H1 (cell line): ENCODE results near the gene SLC5A9. TPM values are rescaled to one million over a fixed set of nuclear protein-coding genes. Genes with fewer than 3 reads are reported as not detected.

Source experiments
- CTCF ChIA-PET: fragments of 300-600 bp; sonication (Branson Sonifier 250); formaldehyde crosslinking; loops from one replicate; lab custom pipeline; 2021; ENCODE audit not compliant: partially characterized antibody; lab: Charles Lee
- POLR2A ChIA-PET: fragments of 300-600 bp; sonication (Branson Sonifier 250); formaldehyde crosslinking; loops from one replicate; lab custom pipeline; 2021; ENCODE audit warnings: inconsistent platforms; ENCODE audit not compliant: partially characterized antibody; lab: Charles Lee
- DNase-seq, 2 experiments: peaks; one replicate each; pipeline versions ENCODE4 v3.0.0 to v3.0.0-alpha.2; 2010 to 2022; ENCODE audit warnings: low spot score in 2 of 2, low read depth in 1 of 2, mixed read lengths in 1 of 2
- FAIRE-seq: peaks from 2 replicates; lab custom pipeline; 2011; peaks lifted over from hg19 to GRCh38; lab: Jason Lieb, UNC
- H2AFZ ChIP-seq: 2 replicates; pipeline ENCODE4 v1.8.1; 2012; ENCODE audit warnings: low read length, inconsistent platforms
- H2AK5ac ChIP-seq: 2 replicates; pipeline ENCODE4 v1.6.1; 2013; ENCODE audit warnings: low read depth, low read length
- H2BK120ac ChIP-seq: replicated peaks from 2 replicates; pipeline ENCODE3; 2013; ENCODE audit warnings: low read depth, low read length, inconsistent platforms
- H2BK12ac ChIP-seq: 2 replicates; pipeline ENCODE4 v1.6.1; 2013; ENCODE audit warnings: low read depth, low read length
- H2BK15ac ChIP-seq: 2 replicates; pipeline ENCODE4 v1.6.1; 2013; ENCODE audit warnings: low read length
- H2BK20ac ChIP-seq: 2 replicates; pipeline ENCODE4 v1.6.1; 2013; ENCODE audit warnings: low read length
- H2BK5ac ChIP-seq: 2 replicates; pipeline ENCODE4 v1.6.1; 2013; ENCODE audit warnings: low read depth, low read length
- H3K14ac ChIP-seq: 2 replicates; pipeline ENCODE4 v1.6.1; 2013; ENCODE audit warnings: inconsistent platforms; ENCODE audit not compliant: insufficient read length
- H3K18ac ChIP-seq: 2 replicates; pipeline ENCODE4 v1.6.1; 2013; ENCODE audit warnings: low read length; ENCODE audit errors: extremely low read depth
- H3K23ac ChIP-seq: 2 replicates; pipeline ENCODE4 v1.6.1; 2013; ENCODE audit warnings: inconsistent platforms; ENCODE audit not compliant: insufficient read length
- H3K23me2 ChIP-seq: 2 replicates; pipeline ENCODE4 v1.6.1; 2013; ENCODE audit warnings: low read depth, low read length
- H3K27ac ChIP-seq: 2 replicates; pipeline ENCODE4 v1.6.1; 2011; ENCODE audit warnings: low read depth, low read length, inconsistent platforms
- H3K27me3 ChIP-seq, 4 experiments: replicated peaks in 1 of 4; 1 replicate in 1 of 4; 2 replicates in 3 of 4; pipeline versions ENCODE4 v1.6.1 to v1.8.1; 2011 to 2013; ENCODE audit warnings: low read length in 3 of 4, mild to moderate bottlenecking in 3 of 4, inconsistent platforms in 2 of 4, mixed read lengths in 2 of 4, moderate library complexity in 1 of 4; ENCODE audit not compliant: control insufficient read depth in 3 of 4, insufficient read depth in 3 of 4; ENCODE audit errors: extremely low read depth in 1 of 4
- H3K36me3 ChIP-seq, 4 experiments: 2 replicates each; pipeline versions ENCODE4 v1.6.1 to v1.8.1; 2011 to 2013; ENCODE audit warnings: mild to moderate bottlenecking in 4 of 4, low read length in 3 of 4, moderate library complexity in 2 of 4, control low read depth in 1 of 4, inconsistent platforms in 1 of 4; ENCODE audit not compliant: insufficient read depth in 4 of 4, control insufficient read depth in 2 of 4
- H3K4ac ChIP-seq: replicated peaks from 2 replicates; pipeline ENCODE3; 2013; ENCODE audit warnings: low read length, low read depth, mixed read lengths, inconsistent platforms; ENCODE audit not compliant: insufficient read length
- H3K4me1 ChIP-seq, 4 experiments: replicated peaks in 1 of 4; 1 replicate in 1 of 4; 2 replicates in 3 of 4; pipeline versions ENCODE4 v1.6.1 to v1.8.1; 2011 to 2013; ENCODE audit warnings: low read length in 3 of 4, inconsistent platforms in 2 of 4, mixed read lengths in 1 of 4; ENCODE audit not compliant: insufficient read depth in 4 of 4, control insufficient read depth in 3 of 4
- H3K4me2 ChIP-seq, 2 experiments: 2 replicates each; pipeline versions ENCODE4 v1.6.1 to v1.8.1; 2011 to 2013; ENCODE audit warnings: low read depth in 2 of 2, low read length in 2 of 2, control low read depth in 1 of 2, inconsistent platforms in 1 of 2, mild to moderate bottlenecking in 1 of 2; ENCODE audit not compliant: insufficient read depth in 1 of 2
- H3K4me3 ChIP-seq, 4 experiments: fragments of 200-600, 300-600 bp in 1 of 4; sonication (generic), shearing (Covaris generic), sonication (Bioruptor Twin) in 1 of 4; 2 replicates each; pipeline versions ENCODE4 v1.5.1 to v1.8.1; 2011 to 2016; ENCODE audit warnings: low read length in 4 of 4, low read depth in 3 of 4, control low read depth in 2 of 4, inconsistent platforms in 2 of 4, mild to moderate bottlenecking in 2 of 4, mixed read lengths in 1 of 4, moderate library complexity in 1 of 4; ENCODE audit not compliant: insufficient read depth in 2 of 4; ENCODE audit errors: extremely low read depth in 1 of 4
- H3K56ac ChIP-seq: replicated peaks from 2 replicates; pipeline ENCODE3; 2013; ENCODE audit warnings: low read depth, mild to moderate bottlenecking, mixed read lengths, low read length, inconsistent platforms; ENCODE audit not compliant: insufficient read length
- H3K79me1 ChIP-seq: 2 replicates; pipeline ENCODE4 v1.6.1; 2013; ENCODE audit warnings: low read depth, low read length, control low read depth
- H3K79me2 ChIP-seq, 2 experiments: 2 replicates each; pipeline versions ENCODE4 v1.6.1 to v1.8.1; 2012 to 2013; ENCODE audit warnings: low read length in 2 of 2, mild to moderate bottlenecking in 2 of 2, inconsistent platforms in 1 of 2; ENCODE audit not compliant: insufficient read depth in 2 of 2, control insufficient read depth in 1 of 2
- H3K9ac ChIP-seq, 4 experiments: replicated peaks in 1 of 4; 1 replicate in 1 of 4; 2 replicates in 3 of 4; pipeline versions ENCODE4 v1.6.1 to v1.8.1; 2011 to 2013; ENCODE audit warnings: low read depth in 3 of 4, low read length in 3 of 4, control low read depth in 2 of 4, mild to moderate bottlenecking in 2 of 4, moderate library complexity in 2 of 4, inconsistent platforms in 1 of 4; ENCODE audit errors: extremely low read depth in 1 of 4
- H3K9me3 ChIP-seq, 2 experiments: 2 replicates each; pipeline versions ENCODE4 v1.6.1 to v1.8.1; 2012 to 2013; ENCODE audit warnings: mild to moderate bottlenecking in 2 of 2, moderate library complexity in 2 of 2, control low read depth in 1 of 2, inconsistent platforms in 1 of 2, low read depth in 1 of 2, low read length in 1 of 2, mixed read lengths in 1 of 2; ENCODE audit not compliant: insufficient read depth in 2 of 2
- H4K20me1 ChIP-seq, 2 experiments: replicated peaks in 1 of 2; 2 replicates each; pipeline versions ENCODE3 to v1.8.1; 2011 to 2013; ENCODE audit warnings: inconsistent platforms in 2 of 2, low read length in 2 of 2, mild to moderate bottlenecking in 1 of 2; ENCODE audit not compliant: insufficient read depth in 2 of 2, control insufficient read depth in 1 of 2
- H4K5ac ChIP-seq: 2 replicates; pipeline ENCODE4 v1.6.1; 2013; ENCODE audit warnings: low read length, low read depth, mixed read lengths, inconsistent platforms; ENCODE audit not compliant: insufficient read length
- H4K8ac ChIP-seq: 2 replicates; pipeline ENCODE4 v1.8.0; 2013; ENCODE audit warnings: mild to moderate bottlenecking, moderate library complexity, low read length, inconsistent platforms; ENCODE audit not compliant: insufficient read depth; ENCODE audit errors: extremely low read depth
- H4K91ac ChIP-seq: replicated peaks from 2 replicates; pipeline ENCODE3; 2013; ENCODE audit warnings: low read length, mixed read lengths, inconsistent platforms; ENCODE audit not compliant: insufficient read length
- CHD2 ChIP-seq: IDR thresholded peaks from 2 replicates; pipeline ENCODE4 v1.6.1; 2012; ENCODE audit warnings: low read length, improper control_type of control experiment
- CREB1 ChIP-seq: IDR thresholded peaks from 2 replicates; pipeline ENCODE4 v1.6.1; 2012; ENCODE audit warnings: inconsistent platforms
- CTBP2 ChIP-seq: IDR thresholded peaks from 2 replicates; pipeline ENCODE4 v1.7.0; 2011; ENCODE audit warnings: borderline replicate concordance, mild to moderate bottlenecking, moderate library complexity, mixed read lengths, low read length; ENCODE audit not compliant: insufficient read depth, insufficient read length
- EGR1 ChIP-seq: IDR thresholded peaks from 2 replicates; pipeline ENCODE4 v1.6.1; 2011; ENCODE audit warnings: low read depth, low read length, borderline replicate concordance
- GABPA ChIP-seq: IDR thresholded peaks from 2 replicates; pipeline ENCODE4 v1.6.1; 2011; ENCODE audit warnings: mild to moderate bottlenecking, low read length, moderate library complexity, borderline replicate concordance; ENCODE audit not compliant: insufficient read depth
- JUN ChIP-seq: IDR thresholded peaks from 2 replicates; pipeline ENCODE4 v1.6.1; 2011; ENCODE audit warnings: low read depth, mild to moderate bottlenecking, improper control_type of control experiment, low read length
- NANOG ChIP-seq: IDR thresholded peaks from 2 replicates; pipeline ENCODE4 v1.6.1; 2011; ENCODE audit warnings: low read length, low read depth, mild to moderate bottlenecking, inconsistent platforms; ENCODE audit not compliant: insufficient read depth, poor library complexity, severe bottlenecking
- NRF1 ChIP-seq: IDR thresholded peaks from 2 replicates; pipeline ENCODE4 v1.6.1; 2011; ENCODE audit warnings: mild to moderate bottlenecking, low read depth, low read length, improper control_type of control experiment
- RAD21 ChIP-seq, 2 experiments: IDR thresholded peaks in 1 of 2; conservative IDR thresholded peaks in 1 of 2; 2 replicates each; pipeline ENCODE4 v1.6.1; 2011; ENCODE audit warnings: low read depth in 2 of 2, low read length in 2 of 2, improper control_type of control experiment in 1 of 2, inconsistent platforms in 1 of 2, mild to moderate bottlenecking in 1 of 2, moderate library complexity in 1 of 2
- RFX5 ChIP-seq: IDR thresholded peaks from 2 replicates; pipeline ENCODE4 v1.6.1; 2011; ENCODE audit warnings: low read depth, low read length, improper control_type of control experiment, borderline replicate concordance
- RXRA ChIP-seq: IDR thresholded peaks from 2 replicates; pipeline ENCODE4 v1.6.1; 2011; ENCODE audit warnings: low read depth, mild to moderate bottlenecking, low read length, moderate library complexity; ENCODE audit not compliant: insufficient read depth
- SIN3A ChIP-seq, 2 experiments: IDR thresholded peaks in 1 of 2; conservative IDR thresholded peaks in 1 of 2; 2 replicates each; pipeline ENCODE4 v1.6.1; 2011 to 2012; ENCODE audit warnings: low read length in 2 of 2, improper control_type of control experiment in 1 of 2, low read depth in 1 of 2, mild to moderate bottlenecking in 1 of 2
- USF2 ChIP-seq: IDR thresholded peaks from 2 replicates; pipeline ENCODE4 v1.6.1; 2011; ENCODE audit warnings: low read length, improper control_type of control experiment
- polyA plus RNA-seq, 7 experiments: library from polyadenylated mRNA; depleted of rRNA in 3 of 7; stranded (reverse) in 5 of 7; unstranded in 2 of 7; fragments of >200 nt in 5 of 7; fragments of 200-250 nt in 2 of 7; gene quantifications; 1 replicate in 5 of 7; 2 replicates in 1 of 7; 4 replicates in 1 of 7; pipeline versions ENCODE4 v1.2.1 to v1.2.3, GENCODE V29; 2011 to 2013; ENCODE audit warnings: missing spikeins in 2 of 7, mixed read lengths in 2 of 7
- total RNA-seq: library from RNA; stranded (reverse); fragmentation: NEBNext Ultra II Directional; extraction: Animal tissue kit (Norgen Biotek cat#: 25700); gene quantifications from 2 replicates; pipeline ENCODE4 v1.2.1, GENCODE V29; 2021

SLC5A9 gene
- total and polyA plus RNA-seq, 2 of the 8 experiments (the other 6 are each of a cell fraction or from before 2014, with no cell fraction given) = 0.03 TPM; not detected in 1

- H3K27ac ChIP-seq = no peak overlapping the region
- H3K4ac ChIP-seq = no peak overlapping the region
- no peak overlapping the region for H3K9ac ChIP-seq
- no peak for TF ChIP-seq NANOG
- no peak for TF ChIP-seq EGR1
- no peak for TF ChIP-seq NRF1
- no peak for TF ChIP-seq SIN3A (conservative IDR thresholded peaks at IDR 0.05 in 1 of 2, IDR thresholded peaks at IDR 0.05 in 1 of 2; ENCODE audit: low read depth in 1 of 2, low read length in 2 of 2)
- no peak for TF ChIP-seq USF2
- no peak for TF ChIP-seq CHD2
- no peak for TF ChIP-seq CTBP2
- TF ChIP-seq RFX5 = no peak
- no peak for TF ChIP-seq RAD21 (IDR thresholded peaks at IDR 0.05 in 1 of 2, conservative IDR thresholded peaks at IDR 0.05 in 1 of 2; ENCODE audit: low read depth in 2 of 2, low read length in 2 of 2)
- no peak for TF ChIP-seq CREB1
- no peak for TF ChIP-seq RXRA
- TF ChIP-seq GABPA = no peak
- TF ChIP-seq JUN = no peak
These were observed 39.4 kb downstream of the SLC5A9 start for GRCh38 chr1:48261881-48262400.

More at GRCh38 chr1:48261881-48262400, 39.4 kb downstream of the SLC5A9 start:
- H3K4me2 ChIP-seq = no peak overlapping the region
- H3K4me3 ChIP-seq = no peak overlapping the region
- no peak overlapping the region for H2BK5ac ChIP-seq
- H2BK12ac ChIP-seq = no peak overlapping the region
- no peaks in the 10 kb centered on the region for H3K27me3 ChIP-seq
- H4K5ac ChIP-seq = no peak overlapping the region
- no peaks in the 10 kb centered on the region for H3K4me1 ChIP-seq
- H4K20me1 ChIP-seq = no peaks in the 10 kb centered on the region
- FAIRE-seq (no peak), DNase-seq (no peak)
- H2AK5ac ChIP-seq = no peak overlapping the region
- ChIA-PET POLR2A (no interaction called here), CTCF (interaction anchor here (1.4 kb wide), 1 partner anchor 269 kb away, joined by 3 read pairs; no protein-coding TSS in a partner anchor)
- H4K8ac ChIP-seq = no peak overlapping the region
- H2AFZ ChIP-seq = no peak overlapping the region
- H3K79me2 ChIP-seq = no peaks in the 10 kb centered on the region
- H2BK20ac ChIP-seq = no peak overlapping the region
- no peak overlapping the region for H2BK15ac ChIP-seq
- no peak overlapping the region for H3K56ac ChIP-seq
- no peaks in the 10 kb centered on the region for H3K79me1 ChIP-seq
- no peaks in the 10 kb centered on the region for H3K36me3 ChIP-seq
- no peak overlapping the region for H3K18ac ChIP-seq
- no peaks in the 10 kb centered on the region for H3K23me2 ChIP-seq
- no peak overlapping the region for H2BK120ac ChIP-seq
- H3K23ac ChIP-seq = no peak overlapping the region
- H3K9me3 ChIP-seq = peaks cover 0 to under 1% of the 10 kb centered on the region in 2 experiments; a peak in 1 of 4 replicates
- H4K91ac ChIP-seq = no peak overlapping the region
- no peak overlapping the region for H3K14ac ChIP-seq
